ENCODE measurements around the gene ITPRIP.

The ITPRIP gene

DNA sequence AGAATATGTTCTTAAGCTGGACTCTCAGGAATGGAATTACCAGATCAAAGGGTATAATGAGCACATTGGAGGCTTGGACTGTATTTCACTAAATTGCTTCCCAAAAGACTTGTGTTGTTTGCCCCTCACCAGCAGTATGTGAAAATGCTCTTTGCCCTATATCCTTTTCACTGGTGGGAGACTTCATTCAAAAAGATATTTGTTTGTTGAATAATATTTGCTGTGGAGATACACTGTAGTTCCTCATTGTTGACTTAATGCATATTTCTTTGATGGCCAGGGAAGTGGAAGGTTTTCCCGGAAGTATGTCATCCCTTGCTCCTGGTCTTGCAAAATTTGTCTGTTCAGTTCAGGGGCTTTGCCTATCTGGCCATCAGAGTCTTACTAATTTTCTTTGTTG lies 49.9 kb downstream of the ITPRIP start:
- in situ Hi-C loops (cut with HindIII; ENCODE audit: low sequenced_read_pairs), result no loop called here

DNA sequence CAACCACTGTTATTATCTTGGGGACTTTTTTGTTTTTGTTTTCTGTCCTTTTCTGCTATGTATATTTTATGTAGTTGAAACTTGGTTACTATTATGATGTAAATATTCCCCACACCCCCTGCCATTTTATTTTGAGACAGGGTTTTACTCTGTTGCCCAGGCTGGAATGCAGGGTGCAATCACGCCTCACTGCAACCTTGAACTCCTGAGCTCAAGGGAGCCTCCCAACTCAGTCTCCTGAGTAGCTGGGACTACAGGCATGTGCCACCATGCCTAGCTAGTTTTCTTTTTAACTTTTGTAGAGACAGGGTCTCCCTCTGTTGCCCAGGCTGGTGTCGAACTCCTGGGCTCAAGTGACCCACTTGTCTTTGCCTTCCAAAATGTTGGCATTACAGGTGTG lies 51.3 kb downstream of the ITPRIP start:
- in situ Hi-C loops (cut with HindIII; ENCODE audit: low sequenced_read_pairs), result no loop called here

DNA sequence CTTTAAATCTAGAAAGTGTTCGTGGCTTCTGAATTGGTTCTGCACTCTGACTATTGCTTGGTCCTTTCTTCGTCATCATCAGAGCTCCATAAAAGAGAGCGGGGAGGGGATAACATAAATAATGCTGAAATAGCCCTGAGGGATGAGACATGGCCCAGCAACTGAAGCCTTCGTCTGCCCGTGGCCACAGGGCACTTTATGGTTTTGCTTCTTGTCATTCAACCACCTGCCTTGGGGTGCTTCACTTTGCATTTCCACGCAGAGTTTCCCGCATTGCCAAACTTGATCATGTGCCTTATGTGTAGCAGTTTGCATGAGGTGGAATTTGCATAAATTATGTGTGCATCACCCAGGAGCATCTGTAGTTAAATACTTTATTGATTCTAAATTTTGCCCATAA lies 53.4 kb downstream of the ITPRIP start:
- in situ Hi-C loops (cut with HindIII; ENCODE audit: low sequenced_read_pairs), result no loop called here

DNA sequence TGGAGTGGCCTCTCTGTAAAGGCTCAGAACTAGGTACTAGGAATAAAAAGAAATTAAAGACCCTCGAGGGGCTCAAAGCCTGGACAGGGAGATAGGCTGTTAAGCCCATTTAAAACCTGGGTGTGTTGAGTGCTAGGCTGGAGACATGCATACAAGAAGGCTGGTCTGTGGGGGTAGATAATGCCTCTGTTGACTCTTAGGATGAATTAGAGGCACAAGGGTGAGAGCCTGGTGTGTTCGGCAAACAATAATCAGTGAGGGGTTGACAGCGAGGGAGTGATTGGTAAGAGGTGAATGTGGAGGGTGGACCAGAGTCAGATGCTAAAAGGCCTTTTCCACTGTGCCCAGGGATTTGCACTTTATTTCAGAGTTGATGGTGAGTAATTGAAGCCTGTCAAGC lies 56.6 kb downstream of the ITPRIP start:
- in situ Hi-C loops (cut with HindIII; ENCODE audit: low sequenced_read_pairs), result no loop called here

DNA sequence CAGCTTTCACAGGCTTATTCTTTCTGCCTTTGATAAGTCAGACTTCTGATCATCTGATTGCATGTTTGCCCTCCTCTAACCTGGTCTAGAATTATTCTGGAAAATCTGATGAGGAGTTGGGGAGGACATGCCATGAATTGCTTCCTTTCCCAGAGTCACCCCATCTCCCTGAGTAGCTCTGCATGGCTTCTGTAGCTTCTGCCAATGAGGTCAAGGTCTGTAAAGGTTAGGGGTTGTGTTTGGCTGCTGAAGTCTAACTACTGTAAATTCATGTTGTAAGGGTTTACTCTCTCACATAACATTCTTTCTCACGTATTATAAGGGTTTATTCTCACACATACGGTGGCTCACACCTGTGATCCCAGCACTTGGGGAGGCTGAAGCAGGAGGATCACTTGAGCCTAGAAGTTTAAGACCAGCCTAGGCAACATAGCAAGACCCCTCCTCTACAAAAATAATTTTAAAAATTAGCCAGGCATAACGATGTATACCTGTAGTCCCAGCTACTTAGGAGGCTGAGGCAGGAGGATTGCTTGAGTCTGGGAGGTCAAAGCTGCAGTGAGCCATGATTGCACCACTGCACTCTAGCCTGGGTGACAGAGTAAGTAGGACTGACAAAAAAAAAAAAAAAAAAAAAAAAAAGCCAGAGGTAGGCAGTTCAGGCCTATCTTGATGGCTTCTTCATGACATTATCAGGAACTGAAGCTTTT lies 58.6 kb downstream of the ITPRIP start:
- in situ Hi-C loops (cut with HindIII; ENCODE audit: low sequenced_read_pairs), result no loop called here

DNA sequence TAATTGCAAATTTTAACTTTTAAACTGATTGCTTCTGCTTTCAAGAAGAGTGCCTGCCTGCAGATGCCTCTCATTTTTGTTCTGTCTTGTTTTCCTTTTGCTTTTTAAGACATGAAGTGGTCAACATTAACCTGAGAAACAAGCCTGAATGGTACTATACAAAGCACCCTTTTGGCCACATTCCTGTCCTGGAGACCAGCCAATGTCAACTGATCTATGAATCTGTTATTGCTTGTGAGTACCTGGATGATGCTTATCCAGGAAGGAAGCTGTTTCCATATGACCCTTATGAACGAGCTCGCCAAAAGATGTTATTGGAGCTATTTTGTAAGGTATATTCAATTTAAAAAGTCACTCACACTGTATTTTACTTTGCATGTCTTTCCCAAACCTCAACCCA lies 60.5 kb downstream of the ITPRIP start:
- in situ Hi-C loops (cut with HindIII; ENCODE audit: low sequenced_read_pairs), result no loop called here

DNA sequence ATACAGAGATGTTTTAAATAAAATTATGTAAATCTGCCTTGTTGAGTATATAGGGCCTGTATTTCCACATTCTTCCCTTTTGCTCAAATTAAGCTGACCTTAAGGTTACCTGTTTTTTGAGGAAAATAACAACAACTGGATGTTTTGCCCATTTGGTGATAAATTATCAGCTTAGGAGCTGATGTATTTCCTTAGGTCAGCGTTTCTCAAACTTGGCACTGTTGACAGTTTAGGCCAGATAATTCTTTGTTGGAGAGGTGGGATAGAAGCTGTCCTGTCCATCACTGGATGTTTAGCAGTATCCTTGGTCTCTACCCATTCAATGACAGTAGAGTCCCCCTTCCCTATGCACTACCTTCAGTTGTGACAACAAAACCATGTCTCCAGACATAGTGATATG lies 62.1 kb downstream of the ITPRIP start:
- in situ Hi-C loops (cut with HindIII; ENCODE audit: low sequenced_read_pairs), result no loop called here

DNA sequence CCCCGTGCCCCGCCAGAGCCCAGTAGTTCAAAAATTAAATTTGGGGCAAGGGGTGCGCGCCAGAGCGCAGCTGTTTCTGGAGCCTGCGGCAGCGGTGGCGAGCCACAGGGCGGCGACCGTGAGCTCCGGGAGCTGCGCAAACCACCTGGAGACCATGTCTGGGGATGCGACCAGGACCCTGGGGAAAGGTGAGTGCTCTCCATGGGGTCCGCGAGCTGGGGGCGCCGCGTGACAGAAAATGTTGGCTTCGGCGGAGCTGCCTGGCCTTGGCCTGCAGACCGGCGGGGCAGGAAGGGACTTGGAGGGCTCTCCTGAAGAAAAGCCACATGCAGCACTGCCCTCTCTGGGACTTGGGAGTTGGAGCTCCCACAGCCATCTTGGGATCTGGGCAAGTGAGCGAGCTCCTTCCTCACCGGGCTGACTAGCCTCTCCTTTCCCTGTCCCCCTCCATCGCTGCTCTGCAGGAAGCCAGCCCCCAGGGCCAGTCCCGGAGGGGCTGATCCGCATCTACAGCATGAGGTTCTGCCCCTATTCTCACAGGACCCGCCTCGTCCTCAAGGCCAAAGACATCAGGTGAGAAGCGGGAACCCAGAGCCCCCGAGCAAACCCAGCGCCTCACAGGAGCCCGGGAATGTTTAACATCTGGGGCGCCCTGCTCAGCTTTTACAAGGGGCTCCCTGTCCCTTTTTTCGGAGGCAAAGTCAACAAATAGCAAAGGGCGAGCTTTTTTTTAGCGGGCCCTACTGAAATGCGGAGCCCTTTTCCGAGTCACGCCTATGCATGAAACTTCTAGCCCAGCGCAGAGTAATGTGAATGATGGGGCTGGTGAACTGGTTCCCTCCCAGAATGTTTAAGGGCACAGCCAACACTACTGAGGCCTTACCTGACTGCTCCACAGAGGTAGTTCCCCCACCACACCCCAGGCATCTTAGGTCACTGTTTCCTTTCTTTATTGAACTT lies 63.2 kb downstream of the ITPRIP start:
- in situ Hi-C loops (cut with HindIII; ENCODE audit: low sequenced_read_pairs), result no loop called here

DNA sequence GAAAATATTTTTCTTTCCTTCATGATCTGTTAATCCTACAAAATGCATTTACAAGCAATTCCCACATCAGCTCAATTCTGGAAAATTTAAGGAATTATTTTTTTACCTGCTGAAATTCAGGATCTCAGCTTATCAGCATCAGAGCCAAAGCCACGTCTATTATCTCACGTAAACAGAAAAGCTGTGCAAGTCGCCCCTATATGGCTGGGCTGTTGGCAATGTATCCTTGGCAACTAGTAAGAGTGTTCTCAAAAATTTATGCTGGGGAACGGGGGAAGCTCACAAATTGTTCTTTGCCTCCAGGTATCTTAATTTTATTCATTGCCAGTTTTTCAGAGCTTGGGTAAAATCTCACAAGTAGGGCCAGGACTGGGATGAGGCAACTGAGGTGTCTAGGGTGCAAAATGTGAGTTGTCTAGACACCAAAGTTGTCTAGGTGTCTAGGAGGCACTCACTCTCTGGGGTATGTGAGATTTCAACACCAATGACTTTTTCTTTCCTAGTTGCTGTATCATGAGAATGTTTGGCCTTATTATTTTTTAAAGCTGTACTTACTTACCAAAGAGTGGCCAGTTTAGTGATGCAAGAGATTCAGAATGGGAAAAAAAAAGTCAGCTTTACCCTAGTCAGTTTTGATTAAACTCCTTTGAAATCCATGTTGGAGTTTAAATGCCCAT lies 64.2 kb downstream of the ITPRIP start:
- in situ Hi-C loops (cut with HindIII; ENCODE audit: low sequenced_read_pairs), result no loop called here

DNA sequence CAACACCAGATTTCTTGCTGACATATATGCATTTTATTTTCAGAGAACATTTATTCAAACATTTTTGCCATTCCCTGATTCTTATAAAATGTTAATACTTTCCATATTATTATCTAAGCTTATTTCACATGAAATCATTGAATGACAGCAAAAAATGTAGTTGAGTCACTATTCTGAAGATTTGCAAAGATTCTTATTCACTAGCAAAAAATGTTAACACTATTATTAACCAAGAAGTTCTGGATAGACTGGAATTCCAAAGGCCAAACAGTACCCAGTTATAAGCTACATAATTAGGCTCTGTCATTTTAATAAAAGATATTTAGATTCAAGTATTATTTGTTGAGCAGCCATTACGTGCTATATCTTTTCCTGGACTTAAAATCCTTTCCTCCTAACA lies 65.0 kb downstream of the ITPRIP start:
- in situ Hi-C loops (cut with HindIII; ENCODE audit: low sequenced_read_pairs), result no loop called here

DNA sequence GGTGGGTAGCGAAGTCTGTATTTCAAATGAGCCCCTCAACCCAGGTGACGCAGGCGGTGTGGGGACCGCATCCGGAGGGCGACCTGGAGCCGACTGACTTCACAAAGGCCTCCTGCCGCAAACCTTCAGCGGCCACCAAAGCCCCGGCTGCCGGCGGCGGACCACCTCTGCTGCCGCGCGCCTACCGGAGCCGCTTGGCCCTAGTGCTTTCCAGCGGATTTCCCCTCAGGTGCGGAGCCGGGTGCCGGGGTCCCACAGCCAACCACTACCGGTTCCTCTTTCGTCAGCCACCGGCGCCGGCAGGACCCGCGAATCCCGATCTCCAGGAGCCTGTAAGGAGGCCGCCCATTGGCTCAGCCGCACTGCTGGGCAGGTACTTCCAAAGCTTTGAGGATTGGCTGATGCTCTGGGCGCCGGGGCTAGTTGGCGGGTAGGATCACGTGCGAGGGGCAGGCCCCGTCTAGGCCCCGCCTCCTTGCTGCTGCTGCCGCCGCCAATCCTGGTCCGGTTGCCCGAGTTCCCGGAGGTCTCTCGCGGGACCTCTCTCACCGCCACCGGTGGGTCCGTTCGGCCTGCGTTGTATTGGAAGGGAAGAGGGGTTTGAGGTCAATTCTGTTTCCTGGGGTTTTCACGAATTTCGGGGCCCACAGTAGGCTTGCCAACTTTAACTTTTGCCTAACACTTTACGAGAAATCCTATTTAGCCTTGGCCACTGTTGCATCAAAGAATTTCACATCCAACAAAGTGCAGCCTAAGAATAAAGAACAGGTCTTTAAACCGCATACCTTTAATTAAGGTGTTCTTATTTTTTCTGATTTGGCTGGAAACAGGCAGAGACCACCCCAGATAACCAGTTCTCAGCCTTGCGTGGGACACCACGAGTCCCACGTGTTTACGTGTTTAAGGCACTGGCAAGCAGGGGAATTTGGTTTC lies 69.3 kb downstream of the ITPRIP start, which contains the start of gene GSTO2:
Gene GSTO2, plus strand, starts transcription at position 472 of the 933 bp plus-strand sequence. CDS start 5,732 bp downstream, outside the sequence.
- in situ Hi-C loops (cut with HindIII; ENCODE audit: low sequenced_read_pairs), result no loop called here

DNA sequence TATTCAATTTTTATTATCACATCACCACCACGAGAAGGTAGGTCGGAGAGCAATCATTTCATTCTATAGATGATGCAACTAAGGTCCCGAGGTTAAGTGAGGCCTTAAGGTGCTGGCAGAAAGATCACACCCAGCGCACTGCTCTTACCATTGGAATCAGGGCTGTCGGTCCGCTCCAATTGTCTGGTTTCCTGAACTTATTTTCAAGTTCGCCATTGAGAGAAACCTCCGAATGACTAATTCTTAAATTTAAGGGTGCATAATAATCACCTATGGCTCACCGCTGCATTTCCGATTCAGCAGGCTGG lies 69.9 kb downstream of the ITPRIP start:
- in situ Hi-C loops (cut with HindIII; ENCODE audit: low sequenced_read_pairs), result no loop called here

DNA sequence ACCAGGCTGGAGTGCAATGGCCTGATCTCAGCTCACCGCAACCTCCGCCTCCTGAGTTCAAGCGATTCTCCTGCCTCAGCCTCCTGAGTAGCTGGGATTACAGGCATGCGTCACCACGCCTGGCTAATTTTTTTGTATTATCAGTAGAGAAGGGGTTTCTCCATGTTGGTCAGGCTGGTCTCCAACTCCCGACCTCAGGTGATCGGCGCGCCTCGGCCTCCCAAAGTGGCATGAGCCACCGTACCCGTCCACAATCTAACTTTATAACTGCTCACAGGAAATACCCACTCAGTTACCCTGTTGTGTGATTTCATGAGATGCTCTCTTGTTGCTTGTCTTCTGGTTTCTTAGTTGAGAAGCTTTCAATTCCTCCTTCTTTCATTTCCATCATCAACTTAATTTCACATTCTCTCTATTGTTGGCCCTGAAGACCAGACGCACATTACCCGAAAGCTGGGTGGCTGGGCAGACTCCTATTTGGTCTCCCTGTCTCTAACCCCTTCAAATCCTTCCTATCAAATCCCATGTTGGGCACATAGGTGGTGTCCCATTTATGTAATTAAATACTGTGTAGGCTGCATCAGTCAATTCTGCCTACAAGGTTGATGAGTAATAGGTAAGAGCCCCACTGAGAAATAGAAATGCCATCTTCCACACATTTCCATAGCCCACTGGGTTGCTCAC lies 70.4 kb downstream of the ITPRIP start:
- in situ Hi-C loops (cut with HindIII; ENCODE audit: low sequenced_read_pairs), result no loop called here

DNA sequence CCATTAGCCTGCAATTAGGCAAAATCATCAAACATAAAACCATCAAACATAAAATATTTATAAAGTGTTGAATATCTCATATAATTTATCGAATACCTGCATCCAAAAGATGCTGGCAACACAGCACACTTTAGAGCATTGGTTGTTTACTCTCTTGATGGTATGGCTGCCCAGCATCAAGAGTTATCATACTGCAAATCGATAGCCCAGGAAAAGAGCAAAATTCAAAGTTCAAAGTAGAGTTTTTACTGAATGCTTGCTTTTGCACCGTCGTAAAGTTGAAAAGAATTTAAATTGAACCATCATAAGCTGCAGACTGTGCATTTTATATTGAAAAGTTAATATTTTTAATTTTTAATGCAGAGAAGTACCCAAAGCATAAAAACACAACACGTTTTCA lies 73.5 kb downstream of the ITPRIP start:
- in situ Hi-C loops (cut with HindIII; ENCODE audit: low sequenced_read_pairs), result no loop called here

DNA sequence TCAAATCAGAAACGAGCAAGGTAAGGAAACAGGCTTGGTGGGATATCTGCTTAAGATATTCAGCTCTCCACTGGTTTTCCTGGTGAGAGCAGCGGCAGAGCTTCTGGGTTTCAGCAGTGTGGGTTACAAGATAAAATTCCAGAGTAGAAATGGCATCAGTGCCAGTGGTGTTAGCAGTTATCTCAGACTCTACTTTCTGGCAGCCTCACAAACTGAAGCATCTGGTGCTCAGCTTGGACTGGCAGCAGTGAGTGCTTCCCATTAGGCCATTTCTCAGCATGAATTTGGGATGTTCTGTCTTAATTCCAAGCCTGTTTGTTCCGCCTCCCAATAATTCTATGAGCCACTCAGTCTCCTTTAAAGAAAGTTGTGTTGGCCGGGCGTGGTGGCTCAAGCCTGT lies 76.2 kb downstream of the ITPRIP start:
- in situ Hi-C loops (cut with HindIII; ENCODE audit: low sequenced_read_pairs), result no loop called here

DNA sequence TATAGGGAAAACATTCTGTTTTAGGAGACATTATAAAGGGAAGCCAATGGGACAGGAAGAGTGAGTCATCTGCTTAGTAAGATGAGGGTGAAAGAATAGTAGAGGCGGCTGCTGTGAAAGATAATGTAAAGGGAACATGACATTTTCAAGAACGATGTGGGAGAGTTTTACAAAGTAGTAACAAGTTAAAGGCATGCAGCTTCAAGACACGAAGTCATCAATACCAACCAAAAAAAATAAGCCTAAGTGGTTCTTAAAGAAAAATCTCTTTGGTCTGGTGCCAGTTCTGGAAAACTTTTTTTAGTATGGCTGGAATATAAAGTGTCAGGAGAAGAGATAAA lies 77.5 kb downstream of the ITPRIP start:
- in situ Hi-C loops (cut with HindIII; ENCODE audit: low sequenced_read_pairs), result no loop called here

DNA sequence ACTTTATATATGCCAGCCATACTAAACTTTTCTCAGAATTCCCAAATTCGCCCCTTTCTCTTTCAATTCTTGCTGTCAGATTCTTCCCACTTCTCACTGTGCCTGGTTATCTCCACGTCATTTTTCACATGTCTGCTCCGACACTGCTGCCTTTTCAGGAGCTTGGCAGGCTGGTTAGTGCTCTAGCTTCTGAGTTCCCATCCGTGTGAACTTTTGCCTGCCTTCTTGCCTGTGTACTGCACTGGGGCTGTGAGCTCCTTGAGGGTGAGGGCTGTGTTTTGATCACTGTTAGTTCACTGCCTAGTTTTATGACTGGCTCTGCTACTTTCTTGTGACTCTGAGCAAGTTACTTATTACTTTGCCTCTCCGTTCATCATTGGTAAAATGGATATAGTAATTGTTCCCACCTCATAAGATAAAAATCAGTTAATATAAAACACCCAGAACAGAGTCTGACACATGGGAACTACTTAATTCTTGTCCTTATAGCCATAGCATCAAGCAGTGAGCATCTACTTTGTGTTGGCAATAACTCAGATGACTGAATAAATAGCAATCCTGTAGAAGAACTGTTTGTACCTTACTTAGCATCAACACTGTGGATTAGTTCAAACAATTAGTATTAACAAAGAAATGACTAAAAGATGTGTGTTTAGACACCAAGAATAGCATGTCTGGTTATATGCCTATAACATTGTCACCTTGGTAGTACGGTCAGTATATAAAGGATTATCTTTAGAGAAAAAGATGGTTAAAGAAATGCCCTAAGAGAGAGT lies 78.1 kb downstream of the ITPRIP start:
- in situ Hi-C loops (cut with HindIII; ENCODE audit: low sequenced_read_pairs), result no loop called here
